Adrenal gland (tissue), 19 donors: ENCODE measurements around the gene TSSK2. TPM values are rescaled to one million over a fixed set of nuclear protein-coding genes. Genes with fewer than 3 reads are reported as not detected.
A peak's percentile ranks its signal among the peaks of the same experiment; 100 is the strongest.
"Not testable (repeated sequence)": the region's sequence is repeated elsewhere in the genome, so short reads cannot be mapped to it uniquely, and the experiment has no call there.

Experiments used
- DNase-seq, 7 donors: peaks; one replicate each; pipeline ENCODE4 v3.0.0-alpha.2; 2019 to 2020
- H3K27ac ChIP-seq, 5 donors: fragments of 200-600 bp; sonication (generic) in 4 of 5; 1 replicate in 3 of 5; 2 replicates in 2 of 5; pipeline versions ENCODE4 v1.5.1 to v1.8.0; 2016 to 2020; ENCODE audit warnings: mild to moderate bottlenecking in 1 of 5
- H3K27me3 ChIP-seq: fragments of 200-600 bp; 2 replicates; pipeline ENCODE4 v1.8.0; 2021
- H3K36me3 ChIP-seq, 2 donors: fragments of 200-600 bp; replicated peaks in 1 of 2; 1 replicate in 1 of 2; 2 replicates in 1 of 2; pipeline versions ENCODE4 v1.5.1 to v1.8.0; 2018 to 2022
- H3K4me1 ChIP-seq, 2 donors: fragments of 200-600 bp; replicated peaks in 1 of 2; 1 replicate in 1 of 2; 2 replicates in 1 of 2; pipeline versions ENCODE4 v1.5.1 to v1.8.0; 2018 to 2021
- H3K4me3 ChIP-seq, 4 donors: fragments of 200-600 bp; sonication (generic) in 3 of 4; one replicate each; pipeline ENCODE4 v1.5.1; 2016 to 2018
- H3K9me3 ChIP-seq, 3 donors: fragments of 200-600 bp; sonication (generic) in 1 of 3; replicated peaks in 1 of 3; 1 replicate in 2 of 3; 2 replicates in 1 of 3; pipeline versions ENCODE4 v1.5.1 to v1.8.0; 2016 to 2021
- POLR2A ChIP-seq, 2 donors: fragments of 450-650 bp; IDR thresholded peaks; one replicate each; pipeline ENCODE4 v1.6.1; 2017; ENCODE audit warnings: antibody characterized with exemption in 2 of 2, mild to moderate bottlenecking in 2 of 2, moderate library complexity in 1 of 2
- WGBS, 4 donors: extraction: QIAGEN DNeasy Blood & Tissue Kit in 2 of 4; methylation state at CpG; one replicate each; pipeline versions ENCODE4 v1.1.5 to v1.1.7; 2013 to 2017; 5-methylcytosine and 5-hydroxymethylcytosine counted together
- intact Hi-C, 2 donors: fragments of 100-400 bp; cut with DNase I; formaldehyde crosslinking; loops; one replicate each; pipeline versions ENCODE4 v1.14.1 to v1.15.0; 2022 to 2023
- long read RNA-seq, 10 donors: library from polyadenylated mRNA in 3 of 10; unstranded in 2 of 10; stranded (forward) in 1 of 10; transcript quantifications; one replicate each; pipeline ENCODE4 v2.0.0 and lab custom pipeline, GENCODE V29; 2021 to 2026
- polyA plus RNA-seq, 3 donors: library from polyadenylated mRNA; stranded (reverse); fragments of 200-250 nt in 2 of 3; fragments of 350-450 nt in 1 of 3; fragmentation: Illumina TruSeq in 1 of 3; extraction: RNeasy Lipid Tissue Mini Kit (QIAGEN cat#74804) in 1 of 3; gene quantifications; one replicate each; pipeline ENCODE4 v1.2.3, GENCODE V29; 2013 to 2014
- total RNA-seq, 9 donors: library from RNA; depleted of rRNA in 4 of 9; stranded (reverse); fragments of >200 nt in 4 of 9; fragments of 120-200 nt in 1 of 9; fragmentation: NEBNext Ultra II Directional in 1 of 9; extraction: Animal tissue kit (Norgen Biotek cat#: 25700) in 1 of 9; gene quantifications; one replicate each; pipeline versions ENCODE4 v1.1.0 to v1.2.4, GENCODE V29; 2013 to 2023
- TF ChIP-seq, protein P1 (sequence below), 6 experiments: fragments of 450-650 bp in 4 of 6; fragments of 200-600 bp in 2 of 6; sonication (generic) in 1 of 6; IDR thresholded peaks; 1 replicate in 5 of 6; 2 replicates in 1 of 6; pipeline versions ENCODE4 v1.5.1 to v1.8.0; 2016 to 2021; ENCODE audit warnings: antibody characterized with exemption in 6 of 6, mild to moderate bottlenecking in 2 of 6, moderate library complexity in 1 of 6
- donor health status: healthy with polysubstance abuse.
- donor health status: Bipolar disorder and iron deficiency.
- donor health status: DM: yes; HTN: yes; CAD: no.
- donor health status: DM: no; HTN: no; CAD: no.
- donor health status: DM: no; HTN: no; CAD: no.
- donor health status: DM: yes; HTN: yes; CAD: no.

TSSK2 gene
- total RNA-seq (under 1 TPM in 1 of 9 donors, not detected in 8; 0.06 TPM), polyA plus RNA-seq (under 1 TPM in 1 of 3 donors, not detected in 2; 0.32 TPM)
- long read RNA-seq, donor 1 = 0 reads
- long read RNA-seq, donor 2, partial matches to known transcripts = 0 of 3 reads
- long read RNA-seq, donor 2, other reads (novel, unspliced or antisense) = 0 of 3 reads
- long read RNA-seq, donor 3 = 0 reads
- long read RNA-seq, donor 4 = 0 reads
- long read RNA-seq, donor 5 = 0 reads
- long read RNA-seq, donor 6 = 0 reads
- long read RNA-seq, donor 7 = 0 reads
- long read RNA-seq, donor 8 = 0 reads
- long read RNA-seq, donor 9 = 0 reads
- long read RNA-seq, donor 10, partial matches to known transcripts = 0 of 3 reads
- long read RNA-seq, donor 10, other reads (novel, unspliced or antisense) = 0 of 3 reads

DNA sequence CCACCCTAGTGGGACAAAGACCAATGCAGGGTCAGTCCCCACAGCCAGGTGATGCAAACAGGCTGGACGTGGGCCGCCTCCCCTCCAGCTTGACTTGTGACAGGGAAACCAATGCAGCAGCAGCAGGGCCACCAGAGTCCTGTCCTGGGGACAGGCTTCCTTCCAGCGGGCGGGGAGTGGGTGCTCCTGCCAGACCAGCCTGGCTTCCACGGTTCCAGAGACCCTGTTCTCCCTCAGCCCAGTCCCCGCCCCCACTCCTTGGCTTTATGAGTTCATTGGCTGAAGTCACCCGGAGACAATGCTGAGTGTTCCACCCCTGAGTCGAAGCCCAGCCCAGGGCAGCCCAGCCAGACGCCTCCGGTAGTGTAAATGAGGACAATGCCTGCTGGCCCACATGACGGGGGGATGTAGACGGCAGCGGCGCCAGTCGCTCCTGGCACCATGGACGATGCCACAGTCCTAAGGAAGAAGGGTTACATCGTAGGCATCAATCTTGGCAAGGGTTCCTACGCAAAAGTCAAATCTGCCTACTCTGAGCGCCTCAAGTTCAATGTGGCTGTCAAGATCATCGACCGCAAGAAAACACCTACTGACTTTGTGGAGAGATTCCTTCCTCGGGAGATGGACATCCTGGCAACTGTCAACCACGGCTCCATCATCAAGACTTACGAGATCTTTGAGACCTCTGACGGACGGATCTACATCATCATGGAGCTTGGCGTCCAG lies at the start of gene TSSK2:
TSS of gene TSSK2 (plus strand) at position 350 of the 726 bp plus-strand sequence. CDS start at position 442, 92 bp downstream.
- intact Hi-C loops = no loop called here
- TF ChIP-seq POLR2A (IDR thresholded peaks at IDR 0.05) = no peak
- TF ChIP-seq, protein P1, sequence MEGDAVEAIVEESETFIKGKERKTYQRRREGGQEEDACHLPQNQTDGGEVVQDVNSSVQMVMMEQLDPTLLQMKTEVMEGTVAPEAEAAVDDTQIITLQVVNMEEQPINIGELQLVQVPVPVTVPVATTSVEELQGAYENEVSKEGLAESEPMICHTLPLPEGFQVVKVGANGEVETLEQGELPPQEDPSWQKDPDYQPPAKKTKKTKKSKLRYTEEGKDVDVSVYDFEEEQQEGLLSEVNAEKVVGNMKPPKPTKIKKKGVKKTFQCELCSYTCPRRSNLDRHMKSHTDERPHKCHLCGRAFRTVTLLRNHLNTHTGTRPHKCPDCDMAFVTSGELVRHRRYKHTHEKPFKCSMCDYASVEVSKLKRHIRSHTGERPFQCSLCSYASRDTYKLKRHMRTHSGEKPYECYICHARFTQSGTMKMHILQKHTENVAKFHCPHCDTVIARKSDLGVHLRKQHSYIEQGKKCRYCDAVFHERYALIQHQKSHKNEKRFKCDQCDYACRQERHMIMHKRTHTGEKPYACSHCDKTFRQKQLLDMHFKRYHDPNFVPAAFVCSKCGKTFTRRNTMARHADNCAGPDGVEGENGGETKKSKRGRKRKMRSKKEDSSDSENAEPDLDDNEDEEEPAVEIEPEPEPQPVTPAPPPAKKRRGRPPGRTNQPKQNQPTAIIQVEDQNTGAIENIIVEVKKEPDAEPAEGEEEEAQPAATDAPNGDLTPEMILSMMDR (IDR thresholded peaks at IDR 0.05) = no peak
- Histone ChIP-seq H3K36me3 (peaks cover 0 to 31% of the 10 kb centered on the region in 2 donors), H3K27ac (no peak within 1 kb of the TSS), H3K27me3 (no peaks in the 10 kb centered on the region), H3K4me1 (no peaks in the 10 kb centered on the region), H3K4me3 (no peak within 1 kb of the TSS), H3K9me3 (no peaks in the 10 kb centered on the region)
- DNase-seq = no peak
- 89 to 98% (median 92%) methylated on average over 9 to 27 of the region's 27 CpGs for WGBS, 4 donors

DNA sequence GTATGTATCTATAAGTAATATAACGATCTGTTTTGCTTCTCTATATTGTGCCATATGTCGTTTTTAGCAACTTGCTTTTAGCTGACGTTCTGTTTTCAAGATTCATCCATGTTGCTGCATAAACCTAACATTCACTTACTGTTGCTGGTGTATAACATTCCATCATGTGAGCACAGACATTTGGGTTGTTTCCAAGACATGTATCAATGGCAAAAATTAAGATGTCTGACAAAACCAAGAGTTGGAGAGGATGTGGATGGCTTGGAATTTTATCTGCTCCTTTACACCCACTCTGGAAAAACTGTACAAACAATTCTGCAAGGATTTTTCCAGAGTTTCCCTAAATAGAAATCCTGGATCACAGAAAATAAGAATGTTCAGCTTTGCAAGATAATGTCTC lies 49.8 kb upstream of the TSSK2 start:
- H3K9me3 ChIP-seq = no peaks in the 10 kb centered on the region
- H3K4me3 ChIP-seq = no peak overlapping the region
- TF ChIP-seq, protein P1 (IDR thresholded peaks at IDR 0.05) = no peak
- no peak for TF ChIP-seq POLR2A (IDR thresholded peaks at IDR 0.05)
- intact Hi-C loops = no loop called here
- peaks cover 0 to 5% of the 10 kb centered on the region in 2 donors for H3K36me3 ChIP-seq
- 84 to 90% (median 88%) methylated on average over 3 of the region's 3 CpGs for WGBS, 4 donors
- no peaks in the 10 kb centered on the region for H3K27me3 ChIP-seq
- no peak overlapping the region for H3K27ac ChIP-seq
- H3K4me1 ChIP-seq = peaks cover 10 to 14% of the 10 kb centered on the region in 2 donors
- DNase-seq = no peak

DNA sequence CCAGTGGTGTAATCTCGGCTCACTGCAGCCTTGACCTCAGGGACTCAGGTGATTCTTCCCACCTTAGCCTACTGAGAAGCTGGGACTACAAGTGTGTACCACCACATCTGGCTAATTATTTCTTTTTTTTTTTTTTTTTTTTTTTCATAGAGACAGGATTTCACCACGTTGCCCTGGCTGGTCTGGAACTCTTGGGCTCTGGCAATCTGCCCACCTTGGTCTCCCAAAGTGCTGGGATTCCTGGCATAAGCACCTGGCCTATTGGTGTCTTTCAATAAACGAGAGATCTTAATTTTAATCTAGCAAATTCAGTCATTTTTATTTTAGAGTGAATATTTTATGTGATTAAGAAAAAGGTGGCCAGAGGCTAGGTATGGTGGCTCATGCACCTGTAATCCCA lies 49.0 kb upstream of the TSSK2 start:
- Histone ChIP-seq H3K36me3 (peaks cover 0 to 5% of the 10 kb centered on the region in 2 donors), H3K27ac (no peak overlapping the region), H3K9me3 (no peaks in the 10 kb centered on the region), H3K27me3 (no peaks in the 10 kb centered on the region), H3K4me3 (no peak overlapping the region), H3K4me1 (peaks cover 16 to 17% of the 10 kb centered on the region in 2 donors)
- DNase-seq = peak in 1 of 7 donors; percentile 50
- 68 to 72% (median 71%) methylated on average over 3 of the region's 3 CpGs for WGBS, 4 donors
- intact Hi-C loops = no loop called here
- TF ChIP-seq POLR2A (IDR thresholded peaks at IDR 0.05) = no peak
- TF ChIP-seq, protein P1 (IDR thresholded peaks at IDR 0.05) = no peak

DNA sequence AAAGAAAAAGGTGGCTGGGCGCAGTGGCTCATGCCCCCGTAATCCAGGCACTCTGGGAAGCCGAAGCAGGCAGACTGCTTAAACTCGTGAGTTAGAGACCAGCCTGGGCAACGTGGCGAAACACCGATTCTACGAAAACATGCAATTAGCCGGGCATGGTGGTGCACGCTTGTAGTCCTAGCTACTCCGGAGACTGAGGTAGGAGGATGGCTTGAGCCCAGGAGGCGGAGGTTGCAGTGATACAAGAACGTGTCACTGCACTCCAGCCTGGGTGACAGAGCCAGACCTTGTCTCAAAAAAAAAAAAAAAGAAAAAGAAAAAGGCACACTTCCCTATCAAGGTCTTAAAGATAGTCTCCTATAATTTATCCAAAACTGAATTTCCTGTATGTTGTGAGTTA lies 48.3 kb upstream of the TSSK2 start:
- Histone ChIP-seq H3K27me3 (no peaks in the 10 kb centered on the region), H3K36me3 (peaks cover 0 to 5% of the 10 kb centered on the region in 2 donors), H3K27ac (no peak overlapping the region), H3K4me3 (no peak overlapping the region), H3K9me3 (no peaks in the 10 kb centered on the region), H3K4me1 (peaks cover 16 to 17% of the 10 kb centered on the region in 2 donors)
- intact Hi-C loops = no loop called here
- TF ChIP-seq POLR2A (IDR thresholded peaks at IDR 0.05) = no peak
- TF ChIP-seq, protein P1 (IDR thresholded peaks at IDR 0.05) = no peak
- WGBS, 4 donors = 73 to 92% (median 85%) methylated on average over 13 of the region's 13 CpGs
- peak in 1 of 7 donors; percentile 29 for DNase-seq

DNA sequence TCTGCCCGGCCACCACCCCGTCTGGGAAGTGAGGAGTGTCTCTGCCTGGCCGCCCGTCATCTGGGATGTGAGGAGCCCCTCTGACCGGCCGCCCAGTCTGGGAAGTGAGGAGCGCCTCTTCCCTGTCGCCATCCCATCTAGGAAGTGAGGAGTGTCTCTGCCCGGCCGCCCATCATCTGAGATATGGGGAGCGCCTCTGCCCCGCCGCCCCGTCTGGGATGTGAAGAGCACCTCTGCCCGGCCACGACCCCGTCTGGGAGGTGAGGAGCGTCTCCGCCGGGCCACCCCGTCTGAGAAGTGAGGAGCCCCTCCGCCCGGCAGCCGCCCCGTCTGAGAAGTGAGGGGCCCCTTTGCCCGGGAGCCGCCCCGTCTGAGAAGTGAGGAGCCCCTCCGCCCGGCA lies 47.0 kb upstream of the TSSK2 start:
- intact Hi-C loops, H3K4me3 ChIP-seq, H3K27ac ChIP-seq, H3K27me3 ChIP-seq, H3K36me3 ChIP-seq, H3K9me3 ChIP-seq, DNase-seq: not testable (repeated sequence)
- 98 to 99% methylated on average over 11 to 16 of the region's 30 CpGs; no CpG with 5 or more reads in 2 of the 4 donors for WGBS, 4 donors
- peaks cover 16 to 17% of the 10 kb centered on the region in 2 donors for H3K4me1 ChIP-seq

DNA sequence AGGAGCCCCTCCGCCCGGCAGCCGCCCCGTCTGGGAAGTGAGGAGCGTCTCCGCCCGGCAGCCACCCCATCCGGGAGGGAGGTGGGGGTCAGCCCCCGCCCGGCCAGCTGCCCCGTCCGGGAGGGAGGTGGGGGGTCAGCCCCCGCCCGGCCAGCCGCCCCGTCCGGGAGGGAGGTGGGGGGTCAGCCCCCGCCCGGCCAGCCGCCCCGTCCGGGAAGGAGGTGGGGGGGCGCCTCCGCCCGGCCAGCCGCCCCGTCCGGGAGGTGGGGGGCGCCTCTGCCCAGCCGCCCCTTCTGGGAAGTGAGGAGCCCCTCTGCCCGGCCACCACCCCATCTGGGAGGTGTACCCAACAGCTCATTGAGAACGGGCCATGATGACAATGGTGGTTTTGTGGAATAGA lies 46.5 kb upstream of the TSSK2 start:
- DNase-seq, intact Hi-C loops, H3K27me3 ChIP-seq: not testable (repeated sequence)

More for the DNA sequence above, 46.5 kb upstream of the TSSK2 start:
- not testable (repeated sequence) for H3K9me3 ChIP-seq, H3K4me3 ChIP-seq, H3K27ac ChIP-seq, H3K36me3 ChIP-seq
- WGBS, 4 donors = 73 to 100% (median 73%) methylated on average over 2 to 18 of the region's 32 CpGs; no CpG with 5 or more reads in 1 of the 4 donors
- H3K4me1 ChIP-seq = peaks cover 16 to 17% of the 10 kb centered on the region in 2 donors
